DMS114 treated with DMSO at 0.1 percent for 48 hours (cell line): ENCODE results near the gene THEMIS2.
"Not testable (repeated sequence)": the region's sequence is repeated elsewhere in the genome, so short reads cannot be mapped to it uniquely, and the experiment has no call there.

ENCODE experiments used
- DNase-seq: peaks from one replicate; lab custom pipeline; 2025; ENCODE audit not compliant: unreplicated experiment; lab: John Stamatoyannopoulos, UW

The THEMIS2 gene

GRCh38 chr1:27862671-27863537, 9.4 kb upstream of the THEMIS2 start:
- no peak for DNase-seq

GRCh38 chr1:27863538-27863915, 8.8 kb upstream of the THEMIS2 start:
- no peak for DNase-seq

DNA sequence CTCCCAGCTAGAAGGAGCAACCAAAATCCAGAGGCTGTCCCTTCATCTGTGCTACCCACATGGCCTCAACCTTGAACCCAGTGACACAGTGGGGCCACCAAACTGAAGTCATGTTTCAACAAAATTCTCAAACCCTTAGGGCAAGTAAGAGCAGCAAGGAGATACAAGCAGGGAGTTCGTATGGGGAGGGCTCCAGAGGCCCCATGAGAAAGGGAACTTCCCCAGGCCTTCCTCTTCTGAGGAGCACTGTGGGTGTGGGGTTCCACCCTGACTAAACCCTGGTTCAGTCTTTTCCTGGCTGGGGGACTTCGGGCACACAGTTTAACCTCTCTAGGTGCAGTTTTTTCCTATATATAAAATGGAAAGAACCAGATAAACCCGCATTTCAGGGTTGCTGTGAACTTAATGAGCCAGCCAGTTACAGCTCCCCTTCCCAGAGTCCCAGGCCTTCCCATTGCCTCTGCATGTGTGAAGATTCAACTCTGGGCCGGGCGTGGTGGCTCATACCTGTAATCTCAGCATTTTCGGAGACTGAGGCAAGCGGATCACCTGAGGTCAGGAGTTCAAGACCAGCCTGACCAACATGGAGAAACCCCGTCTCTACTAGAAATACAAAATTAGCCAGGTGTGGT, 8.0 kb upstream of the THEMIS2 start:
- no peak for DNase-seq

- DNase-seq: no peak
Observed at GRCh38 chr1:27865821-27866220, 6.5 kb upstream of the THEMIS2 start.

GRCh38 chr1:27868556-27868931, 3.8 kb upstream of the THEMIS2 start:
- no peak for DNase-seq

GRCh38 chr1:27868932-27869718, 3.2 kb upstream of the THEMIS2 start:
- no peak for DNase-seq

DNA sequence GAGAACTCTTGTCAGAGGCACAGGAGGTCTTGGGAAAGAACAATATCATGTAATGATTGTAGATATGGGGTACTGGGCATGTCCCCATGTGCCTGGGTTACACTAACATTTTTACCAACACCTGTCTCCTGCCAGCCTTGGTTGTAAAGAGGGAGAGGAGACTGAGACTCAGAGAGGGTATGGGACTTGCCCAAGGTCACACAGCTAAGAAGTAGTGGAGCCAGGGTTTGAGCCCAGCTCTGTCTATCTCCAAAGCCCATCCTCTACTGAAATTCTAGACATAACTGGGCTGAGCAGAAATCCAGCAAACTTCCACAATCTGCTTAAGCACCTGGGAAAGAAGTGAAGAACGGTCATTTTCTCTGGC, 2.6 kb upstream of the THEMIS2 start:
- DNase-seq: no peak

- DNase-seq: not testable (repeated sequence)
Observed at GRCh38 chr1:27871076-27871475, 1.3 kb upstream of the THEMIS2 start.

GRCh38 chr1:27872802-27873551, 633 bp downstream of the THEMIS2 start:
- no peak for DNase-seq

DNA sequence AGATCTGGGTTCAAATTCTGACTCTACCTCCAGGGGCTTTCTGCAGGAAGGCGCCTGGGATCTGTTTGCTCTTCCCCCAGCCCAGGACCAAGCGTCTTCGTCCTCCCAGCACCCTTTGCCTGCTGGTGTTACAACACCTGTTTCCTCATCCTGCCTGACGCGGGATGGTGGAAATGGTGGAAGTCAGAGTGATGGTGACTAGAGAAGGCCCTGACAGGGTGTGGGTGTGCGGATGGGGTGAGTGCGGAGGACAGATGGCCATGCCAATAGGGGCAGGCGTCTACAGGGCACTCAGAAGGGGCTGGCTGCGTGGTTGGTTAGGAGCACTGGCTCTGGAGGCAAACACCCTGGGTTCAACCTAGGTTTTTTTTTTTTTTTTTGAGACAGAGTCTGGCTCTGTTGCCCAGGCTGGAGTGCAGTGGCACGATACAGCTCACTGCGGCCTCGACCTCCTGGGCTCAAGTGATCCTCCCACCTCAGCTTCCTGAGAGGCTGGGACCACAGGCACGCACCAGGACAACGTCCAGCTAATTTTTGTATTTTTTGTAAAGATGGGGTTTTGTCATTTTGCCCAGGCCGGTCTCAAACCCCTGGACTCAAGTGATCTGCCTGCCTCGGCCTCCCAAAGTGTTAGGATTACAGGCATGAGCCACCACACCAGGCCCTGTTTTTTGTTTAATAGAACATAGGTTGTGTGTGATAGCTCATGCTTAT, 1.5 kb downstream of the THEMIS2 start:
- no peak for DNase-seq

DNA sequence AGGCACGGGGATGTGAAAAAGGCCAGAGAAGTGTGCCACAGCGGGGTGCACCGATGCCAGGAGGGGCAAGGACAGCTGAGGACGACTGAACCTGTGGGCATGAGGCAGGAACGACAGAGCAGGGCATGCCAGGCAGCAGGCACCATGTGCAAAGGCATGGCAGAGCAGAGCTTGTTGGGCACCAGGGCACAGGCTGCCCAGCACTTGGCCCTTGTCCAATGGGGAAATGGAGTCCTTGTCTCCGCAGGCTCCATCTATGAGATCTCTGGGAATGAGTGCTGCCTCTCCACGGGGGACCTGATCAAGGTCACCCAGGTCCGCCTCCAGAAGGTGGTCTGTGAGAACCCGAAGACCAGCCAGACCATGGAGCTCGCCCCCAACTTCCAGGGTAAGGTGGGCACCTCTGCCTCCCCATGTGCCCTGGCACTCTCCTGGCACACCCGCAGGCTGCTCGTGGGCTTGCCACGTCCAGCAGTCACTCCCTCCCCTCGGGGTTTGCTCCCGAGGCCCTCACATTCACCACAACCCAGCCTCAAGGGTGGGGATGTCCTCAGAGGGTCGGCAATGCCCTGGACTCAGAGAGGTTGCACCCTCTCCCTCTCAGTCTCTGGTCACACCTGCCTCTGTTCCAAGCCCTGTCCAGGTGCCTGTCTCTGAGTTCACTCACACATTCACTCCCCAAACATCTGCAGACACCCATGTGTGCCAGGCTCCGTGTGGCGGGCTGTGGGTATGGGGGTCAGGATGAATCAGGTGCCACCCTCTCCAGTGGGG, 4.2 kb downstream of the THEMIS2 start:
- DNase-seq: no peak

DNA sequence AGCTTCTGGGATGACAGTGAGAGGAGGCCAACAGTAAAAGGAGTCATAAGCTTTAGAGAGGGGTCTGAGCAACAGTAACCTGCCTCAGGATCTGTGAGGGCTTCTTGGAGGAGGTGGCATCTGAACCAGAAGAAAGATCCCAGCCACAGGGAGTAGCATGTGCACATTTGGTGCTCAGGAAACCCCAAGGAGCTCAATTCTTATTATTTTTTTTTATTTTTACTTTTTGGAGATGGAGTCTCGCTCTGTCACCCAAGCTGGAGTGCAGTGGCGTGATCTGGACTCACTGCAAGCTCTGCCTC, 4.7 kb downstream of the THEMIS2 start:
- no peak for DNase-seq

GRCh38 chr1:27878039-27878438, 5.7 kb downstream of the THEMIS2 start:
- DNase-seq: no peak

GRCh38 chr1:27878787-27879335, 6.5 kb downstream of the THEMIS2 start:
- no peak for DNase-seq

DNA sequence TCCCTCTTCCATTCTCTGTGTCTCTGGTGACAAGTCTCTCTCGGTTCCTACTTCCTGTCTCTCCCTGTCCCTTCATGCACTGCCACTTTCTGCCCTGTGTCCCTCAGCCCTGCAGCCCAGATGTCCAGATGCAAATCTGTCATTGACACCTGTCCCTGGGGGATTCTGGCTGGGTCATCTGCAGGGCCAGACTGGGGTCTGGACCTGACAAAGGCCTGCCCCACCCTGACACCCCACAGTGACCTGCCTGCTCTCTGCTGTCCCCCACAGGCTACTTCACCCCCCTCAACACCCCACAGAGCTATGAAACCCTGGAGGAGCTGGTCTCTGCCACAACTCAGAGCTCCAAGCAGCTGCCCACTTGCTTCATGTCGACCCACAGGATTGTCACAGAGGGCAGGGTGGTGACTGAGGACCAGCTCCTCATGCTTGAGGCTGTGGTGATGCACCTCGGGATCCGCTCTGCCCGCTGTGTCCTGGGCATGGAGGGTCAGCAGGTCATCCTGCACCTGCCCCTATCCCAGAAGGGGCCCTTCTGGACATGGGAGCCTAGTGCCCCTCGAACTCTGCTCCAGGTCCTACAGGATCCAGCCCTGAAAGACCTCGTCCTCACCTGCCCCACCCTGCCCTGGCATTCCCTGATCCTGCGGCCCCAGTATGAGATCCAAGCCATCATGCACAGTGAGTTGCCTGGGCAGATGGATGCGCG, 7.2 kb downstream of the THEMIS2 start:
- no peak for DNase-seq

- no peak for DNase-seq
Observed at GRCh38 chr1:27882543-27882903, 10.2 kb downstream of the THEMIS2 start.

GRCh38 chr1:27883536-27883935, 11.2 kb downstream of the THEMIS2 start:
- no peak for DNase-seq

- DNase-seq: no peak
Observed at GRCh38 chr1:27884006-27884954, 11.9 kb downstream of the THEMIS2 start.
